Measurements from ENCODE around the gene ULK3.
"Not testable (repeated sequence)": the region's sequence is repeated elsewhere in the genome, so short reads cannot be mapped to it uniquely, and the experiment has no call there.

ULK3 gene, protein sequence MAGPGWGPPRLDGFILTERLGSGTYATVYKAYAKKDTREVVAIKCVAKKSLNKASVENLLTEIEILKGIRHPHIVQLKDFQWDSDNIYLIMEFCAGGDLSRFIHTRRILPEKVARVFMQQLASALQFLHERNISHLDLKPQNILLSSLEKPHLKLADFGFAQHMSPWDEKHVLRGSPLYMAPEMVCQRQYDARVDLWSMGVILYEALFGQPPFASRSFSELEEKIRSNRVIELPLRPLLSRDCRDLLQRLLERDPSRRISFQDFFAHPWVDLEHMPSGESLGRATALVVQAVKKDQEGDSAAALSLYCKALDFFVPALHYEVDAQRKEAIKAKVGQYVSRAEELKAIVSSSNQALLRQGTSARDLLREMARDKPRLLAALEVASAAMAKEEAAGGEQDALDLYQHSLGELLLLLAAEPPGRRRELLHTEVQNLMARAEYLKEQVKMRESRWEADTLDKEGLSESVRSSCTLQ

DNA sequence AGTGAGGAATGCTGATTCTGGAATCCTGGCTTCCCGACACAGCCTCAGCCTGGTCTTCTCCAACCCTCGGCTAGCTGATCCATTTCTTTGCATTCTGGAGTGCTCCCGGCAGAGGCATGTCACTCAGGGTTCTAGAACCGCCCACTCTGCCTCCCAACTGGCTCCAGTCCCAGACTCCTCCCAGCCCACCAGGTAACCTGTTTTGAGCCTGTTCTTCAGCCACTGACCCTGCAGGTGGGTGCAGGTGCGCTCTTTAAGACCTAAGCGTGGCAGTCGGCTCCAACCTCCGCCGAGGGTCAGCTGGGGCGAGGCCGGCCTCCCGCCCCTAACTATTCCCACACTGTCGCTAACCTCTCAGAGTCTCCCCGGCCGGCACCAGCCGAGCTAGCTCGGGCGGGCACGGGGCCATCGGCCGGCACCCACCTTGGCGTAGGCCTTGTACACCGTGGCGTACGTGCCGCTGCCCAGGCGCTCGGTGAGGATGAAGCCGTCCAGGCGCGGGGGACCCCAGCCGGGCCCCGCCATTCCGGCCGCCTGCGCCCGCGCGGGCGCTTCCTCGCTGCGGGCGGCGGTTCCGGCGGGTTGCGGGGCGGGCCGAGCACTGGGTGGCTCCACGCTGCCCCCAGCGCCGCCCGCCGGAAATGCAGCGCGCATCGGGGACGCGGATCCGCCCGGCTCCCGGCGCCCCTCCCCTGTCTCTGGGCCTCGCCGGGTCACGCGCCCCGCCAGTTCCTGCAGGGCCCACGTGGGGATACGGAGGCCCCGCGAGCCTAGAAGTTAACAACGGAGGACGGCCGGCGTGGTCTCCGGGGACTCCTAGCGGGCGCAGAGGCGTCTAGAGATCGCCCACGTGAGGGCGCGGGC lies at the start of gene ULK3:
ULK3 (minus strand) TSS at position 576 of the 864 bp plus-strand sequence; CDS start at position 525, 51 bp downstream.
- peak; percentile 82 for DNase-seq (ENCODE audit: low read depth)

DNA sequence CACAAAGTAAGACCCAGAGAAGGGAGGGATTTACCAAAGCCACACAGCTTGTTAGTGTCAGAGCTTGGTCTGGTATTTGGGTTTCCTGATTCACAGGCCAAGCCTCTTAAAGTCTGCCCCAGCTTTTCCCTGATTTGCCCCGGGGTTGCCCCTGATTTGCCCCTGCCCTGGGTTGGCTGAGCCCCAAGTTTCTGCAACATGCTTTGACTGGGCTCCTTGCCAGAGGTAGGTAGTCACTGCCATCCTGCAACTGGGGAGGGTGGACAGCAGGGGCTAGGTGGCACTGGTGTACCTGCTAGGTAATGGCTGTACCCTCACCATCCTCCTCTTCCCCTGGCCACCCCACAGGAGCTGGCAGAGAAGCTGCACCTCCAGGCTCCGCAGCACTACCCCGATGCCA lies 49.4 kb upstream of the ULK3 start:
- no peak for DNase-seq (ENCODE audit: low read depth)

DNA sequence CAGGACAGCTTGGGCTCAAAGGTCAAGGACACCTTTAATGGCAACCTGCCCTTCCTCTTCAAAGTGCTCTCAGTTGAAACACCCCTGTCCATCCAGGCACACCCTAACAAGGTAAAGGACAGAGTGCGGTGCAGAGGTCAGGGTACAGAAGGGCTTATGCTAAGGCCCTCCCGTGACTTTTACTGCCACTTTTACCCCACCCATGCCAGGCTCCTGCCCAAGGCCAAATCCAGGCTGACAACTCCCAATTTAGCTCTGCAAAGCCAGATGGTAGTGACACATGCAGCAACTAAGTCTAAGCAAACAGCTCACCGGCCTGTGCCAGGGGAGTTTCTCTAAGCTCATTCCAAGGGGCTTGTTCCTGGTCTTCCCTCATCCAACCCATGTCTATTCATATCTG lies 48.5 kb upstream of the ULK3 start:
- DNase-seq (ENCODE audit: low read depth) = no peak

DNA sequence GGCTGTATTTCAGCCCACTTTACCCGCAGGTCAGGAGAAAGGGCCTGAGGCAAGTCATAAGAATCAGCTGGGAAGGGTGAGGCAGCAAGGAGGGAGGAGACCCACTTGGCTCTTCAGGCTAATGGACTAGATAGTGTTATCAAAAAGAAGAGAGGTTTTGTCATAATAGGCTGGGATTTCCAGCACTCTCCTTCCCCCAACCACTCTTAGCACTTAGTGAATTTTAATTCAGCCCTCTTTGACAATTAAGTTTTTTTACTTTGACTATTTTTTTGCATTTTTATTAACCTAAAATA lies 47.7 kb upstream of the ULK3 start:
- DNase-seq (ENCODE audit: low read depth) = no peak

DNA sequence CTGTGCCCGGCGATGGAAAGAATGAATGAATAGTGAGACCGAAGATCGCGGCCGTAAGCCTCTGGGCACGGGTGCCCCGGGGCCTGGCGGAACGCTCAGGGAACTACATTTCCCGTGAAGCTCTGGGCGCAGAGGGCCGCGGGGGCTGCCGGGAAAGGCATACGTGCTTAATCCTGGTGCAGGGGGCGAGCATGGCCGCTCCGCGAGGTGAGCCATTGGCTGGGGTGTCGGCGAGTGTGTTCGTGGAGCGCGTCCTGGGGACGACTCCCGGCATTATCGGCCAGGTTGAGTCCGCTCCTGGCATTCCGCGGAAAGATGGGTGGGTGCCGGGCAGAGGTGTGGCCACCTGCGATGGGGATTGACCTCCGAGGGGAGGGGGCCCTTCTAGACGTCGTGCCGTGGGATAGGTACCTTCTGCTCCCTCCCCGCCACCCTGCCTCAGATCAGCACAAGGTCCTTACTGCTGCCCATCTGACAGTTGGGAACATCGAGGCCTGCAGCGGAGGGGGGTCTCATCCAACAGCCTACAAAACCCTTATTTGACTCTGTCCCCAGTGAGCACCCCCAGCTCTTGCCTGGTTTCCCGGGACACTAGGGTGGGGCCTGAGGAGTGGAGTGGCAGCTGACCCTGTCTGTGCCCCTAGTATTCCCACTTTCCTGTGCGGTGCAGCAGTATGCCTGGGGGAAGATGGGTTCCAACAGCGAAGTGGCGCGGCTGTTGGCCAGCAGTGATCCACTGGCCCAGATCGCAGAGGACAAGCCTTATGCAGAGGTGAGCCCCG lies 47.1 kb upstream of the ULK3 start, which contains the start of gene MPI:
MPI (plus strand) TSS at position 160 of the 782 bp plus-strand sequence; CDS start at position 192, 32 bp downstream.
- DNase-seq (ENCODE audit: low read depth) = peak; percentile 82

DNA sequence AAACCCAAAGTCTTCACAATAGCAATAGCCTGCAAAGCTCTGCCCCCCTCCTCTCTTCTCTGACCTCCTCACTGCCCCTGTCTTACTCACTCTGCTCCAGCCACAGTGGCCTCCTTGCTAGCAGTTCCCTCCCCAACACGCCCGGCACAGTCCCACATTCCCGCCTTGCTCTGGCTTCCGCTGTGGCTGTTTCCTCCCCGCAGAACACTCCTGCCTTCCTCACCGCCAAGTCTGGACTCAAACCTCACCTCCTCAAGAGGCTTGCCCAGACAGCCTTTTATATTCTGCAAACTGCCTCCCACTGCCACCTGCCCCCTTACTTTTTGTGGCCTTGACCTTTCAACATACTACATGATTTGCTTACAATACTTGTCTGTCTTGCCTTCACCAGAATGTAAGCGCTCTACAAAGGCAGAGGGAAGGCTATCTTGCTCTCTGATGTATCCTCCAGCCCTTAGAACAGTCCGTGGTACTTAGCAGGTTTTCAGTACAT lies 46.5 kb upstream of the ULK3 start:
- DNase-seq (ENCODE audit: low read depth) = peak; percentile 63

DNA sequence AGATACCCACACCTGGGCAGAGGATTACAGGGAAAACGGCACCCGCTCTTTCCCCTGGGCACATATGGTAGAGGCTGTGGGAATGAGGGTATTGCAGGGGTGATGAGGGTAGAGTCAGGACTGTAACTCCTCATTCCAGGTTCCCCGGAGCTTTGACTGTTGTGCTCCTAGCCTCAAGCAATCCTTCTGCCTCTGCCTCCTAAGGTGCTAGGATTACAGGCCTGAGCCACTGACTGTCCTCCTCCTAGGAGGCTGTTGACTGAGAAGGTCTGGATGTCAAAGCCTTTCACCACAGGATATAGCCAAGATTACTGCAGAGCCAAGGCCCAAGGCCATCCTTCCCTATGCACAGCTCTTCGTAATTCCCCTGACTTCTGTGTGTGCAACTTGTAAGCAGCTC lies 45.8 kb upstream of the ULK3 start:
- DNase-seq (ENCODE audit: low read depth) = no peak

DNA sequence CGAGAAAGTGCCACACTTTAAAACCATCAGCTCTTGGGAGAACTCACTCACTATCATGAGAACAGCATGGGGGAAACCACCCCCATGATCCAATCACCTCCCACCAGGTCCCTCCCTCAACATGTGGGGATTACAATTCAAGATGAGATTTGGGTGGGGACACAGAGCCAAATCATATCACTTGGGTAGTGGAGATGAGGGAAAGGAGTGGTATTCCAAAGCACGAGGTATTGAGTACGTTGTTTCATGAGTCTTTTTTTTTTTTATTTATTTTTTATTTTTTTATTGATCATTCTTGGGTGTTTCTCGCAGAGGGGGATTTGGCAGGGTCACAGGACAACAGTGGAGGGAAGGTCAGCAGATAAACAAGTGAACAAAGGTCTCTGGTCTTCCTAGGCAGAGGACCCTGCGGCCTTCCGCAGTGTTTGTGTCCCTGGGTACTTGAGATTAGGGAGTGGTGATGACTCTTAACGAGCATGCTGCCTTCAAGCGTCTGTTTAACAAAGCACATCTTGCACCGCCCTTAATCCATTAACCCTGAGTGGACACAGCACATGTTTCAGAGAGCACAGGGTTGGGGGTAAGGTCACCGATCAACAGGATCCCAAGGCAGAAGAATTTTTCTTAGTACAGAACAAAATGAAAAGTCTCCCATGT lies 44.7 kb upstream of the ULK3 start:
- DNase-seq (ENCODE audit: low read depth) = not testable (repeated sequence)

DNA sequence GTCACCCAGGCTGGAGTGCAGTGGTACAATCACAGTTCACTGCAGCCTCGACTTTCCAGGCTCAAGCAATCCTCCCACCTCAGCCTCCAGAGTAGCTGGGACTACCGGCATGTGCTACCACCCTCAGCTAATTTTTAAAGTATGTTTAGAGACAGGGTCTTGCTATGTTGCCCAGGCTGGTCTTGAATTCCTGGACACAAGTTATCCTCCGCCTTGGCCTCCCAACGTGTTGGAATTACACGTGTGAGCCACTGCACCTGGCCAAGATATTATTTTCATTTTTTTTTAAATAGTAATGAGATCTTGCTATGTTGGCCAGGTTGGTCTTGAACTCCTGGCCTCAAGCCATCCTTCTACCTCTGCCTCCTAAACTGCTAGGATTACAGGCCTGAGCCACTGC lies 42.5 kb upstream of the ULK3 start:
- DNase-seq (ENCODE audit: low read depth) = no peak

DNA sequence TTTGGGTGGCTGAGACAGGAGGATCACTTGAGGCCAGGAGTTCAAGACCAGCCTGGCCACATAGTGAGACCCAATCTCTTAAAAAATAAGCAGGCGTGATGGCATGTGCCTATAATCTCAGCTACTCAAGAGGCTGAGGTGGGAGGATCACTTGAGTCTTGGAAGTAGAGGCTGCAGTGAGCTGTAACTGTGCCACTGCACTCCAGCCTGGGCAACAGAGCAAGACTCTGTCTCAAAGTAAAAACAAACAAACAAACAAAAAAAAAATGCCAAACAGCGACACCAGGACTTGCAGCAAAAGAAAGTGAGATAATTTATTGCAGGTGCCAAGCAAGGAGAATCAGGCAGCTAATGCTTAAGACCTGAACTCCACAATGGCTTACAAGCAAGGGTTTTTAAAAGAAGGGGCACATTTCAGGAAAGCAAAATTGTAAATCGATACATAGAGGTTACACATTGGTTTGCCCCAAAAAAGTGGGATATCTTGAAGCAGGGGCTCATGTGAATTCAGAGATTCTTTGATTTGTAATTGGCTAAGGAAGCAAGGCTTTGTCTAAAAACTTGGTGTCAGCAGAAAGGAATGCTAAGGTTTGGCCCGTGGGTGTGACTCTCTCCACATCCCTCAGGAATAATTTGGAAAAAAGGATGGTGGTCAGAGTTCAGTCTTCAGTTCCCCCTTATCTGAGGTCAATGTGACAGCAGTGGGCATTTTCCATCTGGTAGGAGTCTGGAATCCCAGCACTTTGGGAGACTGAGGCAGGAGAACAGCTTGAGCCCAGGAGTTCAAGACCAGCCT lies 41.7 kb upstream of the ULK3 start:
- DNase-seq (ENCODE audit: low read depth) = peak; percentile 42

DNA sequence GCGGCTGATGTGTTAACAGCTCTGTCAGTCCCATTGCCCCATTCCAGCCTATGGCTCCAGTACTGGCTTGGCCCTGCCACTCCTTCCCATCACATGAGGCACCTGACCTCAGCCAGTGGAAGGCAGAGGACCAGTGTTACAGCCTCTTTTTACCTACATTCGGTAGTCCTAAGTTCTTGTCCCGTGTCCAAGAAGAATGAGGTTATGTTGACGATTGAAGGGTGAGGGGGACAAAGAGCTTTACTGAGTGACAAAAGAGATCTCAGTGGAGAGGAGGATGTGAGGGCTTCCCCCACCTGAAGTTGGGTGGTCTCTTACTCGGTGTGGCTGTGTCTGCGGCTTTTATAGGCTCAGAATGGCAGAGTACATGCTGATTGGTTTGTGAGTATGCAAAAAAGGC lies 39.6 kb upstream of the ULK3 start:
- no peak for DNase-seq (ENCODE audit: low read depth)

DNA sequence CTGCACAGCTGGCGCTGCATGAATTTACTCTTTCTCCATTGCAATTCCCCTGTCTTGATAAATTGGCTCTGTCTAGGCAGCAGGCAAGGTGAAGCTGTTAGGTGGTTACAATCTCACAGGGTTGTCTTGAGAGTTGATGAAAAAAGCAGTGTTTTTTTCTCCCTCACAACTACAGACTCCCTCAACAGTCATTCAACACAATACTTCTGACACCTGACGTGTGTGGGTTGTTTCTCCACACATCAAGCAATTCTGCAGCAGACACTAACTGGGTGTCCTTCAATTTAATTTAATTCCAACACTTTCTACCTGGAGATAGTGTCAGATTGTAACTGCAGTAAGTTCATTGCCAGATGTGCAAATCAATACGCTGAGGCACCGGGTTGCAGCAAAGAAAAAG lies 35.3 kb upstream of the ULK3 start:
- no peak for DNase-seq (ENCODE audit: low read depth)

DNA sequence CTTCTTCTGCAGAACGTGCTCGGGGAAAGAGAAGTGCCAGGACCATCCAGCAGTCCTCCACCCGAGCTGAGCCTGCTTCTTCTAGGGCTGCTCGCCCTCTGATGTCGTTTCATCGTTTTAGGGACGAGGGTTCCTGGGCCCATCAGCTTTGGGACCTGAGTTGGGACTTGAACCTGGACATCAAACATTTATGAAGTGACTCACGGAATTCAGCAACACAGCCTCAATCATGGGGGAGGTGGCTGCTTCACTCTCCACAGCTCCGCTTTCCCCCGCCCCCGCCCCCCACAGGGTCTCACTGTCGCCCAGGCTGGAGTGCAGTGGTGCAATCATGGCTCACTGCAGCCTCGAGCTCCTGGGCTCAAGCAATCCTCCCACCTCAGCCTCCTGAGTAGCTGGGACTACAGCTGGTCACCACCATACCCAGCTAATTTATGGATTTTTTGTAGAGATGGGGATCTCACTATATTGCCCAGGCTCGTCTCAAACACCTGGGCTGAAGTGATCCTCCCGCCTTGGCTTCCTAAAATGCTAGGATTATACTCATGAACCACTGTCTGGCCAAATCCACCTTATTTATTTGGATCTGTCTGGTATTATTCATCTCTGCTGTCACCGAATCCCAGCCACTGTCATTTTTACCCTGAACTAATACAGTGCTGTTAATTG lies 30.9 kb upstream of the ULK3 start:
- DNase-seq (ENCODE audit: low read depth) = peak; percentile 32

DNA sequence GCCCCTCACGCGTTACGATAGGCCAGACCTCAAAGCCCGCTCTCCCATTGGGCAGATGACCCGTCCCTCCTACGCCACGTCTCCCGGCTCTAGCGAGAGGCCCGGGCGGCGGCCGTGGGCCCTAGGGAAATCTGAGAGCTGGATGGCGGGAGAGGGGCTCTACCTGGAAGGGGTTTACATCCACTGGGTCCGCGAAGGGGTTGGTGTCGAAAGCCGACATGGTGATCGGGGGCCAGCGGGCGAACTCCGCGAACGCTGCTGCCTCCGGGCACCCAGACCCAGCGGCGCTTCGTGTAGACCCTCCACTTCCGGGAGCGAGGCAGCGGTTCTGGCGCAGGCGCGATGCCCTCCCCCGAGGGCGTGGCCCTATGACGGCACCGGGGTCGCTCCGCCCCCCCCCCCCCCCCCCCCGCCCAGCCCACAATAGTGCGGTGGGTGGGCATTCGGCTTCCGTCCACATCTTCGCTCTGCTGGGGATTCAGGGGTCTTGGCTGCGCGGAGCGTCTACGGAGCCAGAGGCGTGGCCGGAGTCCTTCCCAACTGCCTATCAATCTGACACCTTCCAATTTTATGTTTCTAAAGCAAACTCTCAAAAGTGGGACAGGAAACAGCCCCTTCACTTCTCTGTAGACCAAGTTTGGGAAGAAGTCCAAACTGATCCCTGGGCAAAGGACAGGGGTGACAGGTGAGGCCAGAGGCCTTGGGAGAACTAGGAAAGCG lies 30.2 kb upstream of the ULK3 start, which contains the start of gene SCAMP2:
SCAMP2 (minus strand) TSS at position 330 of the 720 bp plus-strand sequence; CDS start at position 220, 110 bp downstream.
- DNase-seq (ENCODE audit: low read depth) = peak; percentile 96

DNA sequence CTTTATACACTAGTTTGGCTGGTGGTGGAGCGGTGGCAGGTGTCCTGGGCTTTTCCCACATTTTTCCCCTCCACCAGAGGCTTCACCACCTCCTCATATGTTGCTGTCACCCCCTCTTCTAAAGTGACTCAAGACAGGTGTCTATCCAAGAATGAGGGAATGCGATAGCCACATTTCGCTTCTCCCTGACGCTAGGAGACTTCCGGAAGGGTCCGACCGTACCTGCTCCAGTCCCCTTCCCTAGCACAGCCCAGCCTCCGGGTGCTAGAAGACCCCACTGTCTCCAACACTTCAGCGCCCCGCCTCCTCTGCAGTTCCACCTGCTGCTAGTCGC lies 29.7 kb upstream of the ULK3 start:
- no peak for DNase-seq (ENCODE audit: low read depth)

DNA sequence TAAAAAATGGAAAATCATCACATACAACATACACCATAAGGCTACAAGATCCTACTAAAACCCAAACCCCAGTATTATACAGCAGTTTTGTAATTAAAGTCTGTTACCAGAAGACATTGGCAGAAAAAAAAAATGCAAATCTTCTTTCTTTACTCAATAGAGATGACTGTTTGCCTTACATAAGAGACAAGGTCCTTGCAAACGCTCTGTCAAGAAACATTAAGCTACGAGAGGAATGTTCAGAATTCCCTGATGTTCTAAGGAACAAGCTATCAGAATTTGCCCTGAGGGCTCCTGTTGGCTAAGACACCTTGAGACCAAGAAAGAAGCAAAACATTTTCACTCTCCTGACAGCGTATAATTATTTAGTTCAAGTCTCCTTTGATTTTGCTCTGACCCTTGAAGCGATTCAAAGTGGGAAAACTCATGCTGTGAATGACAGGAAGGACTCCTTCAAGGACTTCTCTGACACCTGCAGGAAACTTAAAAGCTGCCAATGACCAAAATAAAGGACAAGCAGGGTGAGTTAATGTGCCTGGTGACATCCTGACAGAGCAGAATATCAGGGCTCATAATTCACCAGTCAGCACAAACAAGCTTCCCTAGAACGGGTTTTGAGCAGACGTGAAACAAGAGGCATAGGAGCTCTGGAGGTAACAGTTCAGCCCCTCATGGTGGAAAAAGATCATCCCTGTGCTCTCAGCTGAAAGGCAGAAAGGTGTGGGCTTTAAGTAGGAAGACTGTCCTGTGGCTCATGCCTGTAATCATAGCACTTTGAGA lies 27.7 kb upstream of the ULK3 start:
- peak; percentile 60 for DNase-seq (ENCODE audit: low read depth)

DNA sequence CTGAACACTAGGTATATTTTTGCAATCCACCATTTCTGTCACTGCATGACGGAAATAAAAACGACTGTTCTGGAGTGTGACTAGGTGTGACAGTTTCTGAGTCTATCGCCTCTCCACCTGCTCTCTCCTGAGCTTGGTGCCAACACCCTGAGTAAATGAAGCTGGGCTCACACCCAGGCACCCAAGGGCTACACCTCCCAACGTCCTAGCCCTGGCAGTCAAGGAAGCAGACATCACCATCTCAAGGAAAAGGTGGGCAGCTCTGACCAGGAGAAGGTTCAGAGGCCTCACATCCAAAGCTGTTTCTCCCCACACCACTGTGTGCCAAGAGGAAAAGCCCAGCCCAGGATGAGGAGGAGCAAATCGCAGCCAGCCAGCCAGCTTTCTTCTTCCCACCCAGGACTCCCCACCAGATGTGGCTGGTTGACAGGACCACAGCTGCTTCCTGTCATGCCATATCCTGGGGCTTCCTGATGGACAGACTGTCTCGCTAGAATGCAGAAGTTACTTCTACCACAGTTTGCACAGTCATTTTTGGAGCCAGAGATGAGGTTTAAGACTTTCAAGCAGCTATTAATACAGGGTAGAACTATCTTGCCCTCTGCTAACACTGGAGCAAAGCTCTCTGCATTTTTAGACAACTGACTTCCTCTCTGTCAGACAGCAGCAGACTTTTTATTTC lies 26.9 kb upstream of the ULK3 start:
- peak; percentile 42 for DNase-seq (ENCODE audit: low read depth)

DNA sequence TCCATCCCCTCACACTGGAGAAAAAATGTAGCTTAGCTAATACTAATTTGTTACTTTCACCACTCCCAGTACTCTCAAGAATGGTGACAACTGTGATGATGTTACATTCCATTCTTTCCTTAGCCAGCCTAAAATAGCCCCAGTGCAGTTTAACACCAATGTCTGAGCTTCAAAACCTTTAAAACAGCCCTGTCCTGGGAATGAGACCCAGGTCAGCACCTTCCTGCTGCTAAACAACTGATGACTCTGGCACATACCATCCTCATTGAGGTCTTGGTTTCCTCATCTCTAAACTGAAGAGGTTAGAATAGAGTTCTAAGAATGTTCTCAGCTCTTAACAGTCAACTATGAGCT lies 26.4 kb upstream of the ULK3 start:
- peak; percentile 46 for DNase-seq (ENCODE audit: low read depth)
